Measurements from ENCODE around the gene CNIH3. TPM values are rescaled to one million over a fixed set of nuclear protein-coding genes. Genes with fewer than 3 reads are reported as not detected.
"Not testable (repeated sequence)": the region's sequence is repeated elsewhere in the genome, so short reads cannot be mapped to it uniquely, and the experiment has no call there.

CNIH3 gene
- polyA plus RNA-seq, 4 donors: 0.70 to 2.1 TPM; not detected in 2

DNA sequence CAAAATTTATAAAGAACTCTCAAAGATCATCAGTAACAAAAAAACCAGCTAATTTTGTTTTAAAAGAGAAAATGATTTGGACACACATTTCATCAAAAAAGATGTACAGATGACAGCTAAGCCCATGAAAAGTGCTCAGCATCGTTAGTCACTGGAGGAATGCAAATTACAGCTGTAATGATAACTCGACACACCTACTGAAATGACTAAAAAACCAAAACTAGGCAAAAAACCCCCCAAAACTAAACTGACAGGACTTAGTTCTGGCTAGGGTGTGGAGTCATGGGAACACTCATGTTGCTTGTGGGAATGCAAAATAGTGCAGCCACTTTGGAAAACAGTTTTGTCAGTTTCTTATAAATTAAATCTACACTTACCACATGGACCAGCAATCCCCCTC, 59.5 kb downstream of the CNIH3 start:
- Histone ChIP-seq H3K9me3 (ENCODE audit: control insufficient read depth in 2 of 2, insufficient read depth in 1 of 2, low read depth in 1 of 2, low read length in 1 of 2) (peaks cover 0 to under 1% of the 10 kb centered on the region in 2 donors), H3K36me3 (ENCODE audit: control insufficient read depth in 3 of 3, insufficient read depth in 2 of 3, low read depth in 1 of 3, low read length in 3 of 3) (no peaks in the 10 kb centered on the region), H3K27me3 (ENCODE audit: control insufficient read depth in 3 of 3, insufficient read depth in 3 of 3, low read length in 3 of 3) (no peaks in the 10 kb centered on the region), H3K4me3 (ENCODE audit: low read depth in 1 of 3, low read length in 3 of 3) (no peak overlapping the region), H3K4me1 (ENCODE audit: control insufficient read depth in 3 of 3, insufficient read depth in 2 of 3, low read depth in 1 of 3, low read length in 2 of 3) (no peaks in the 10 kb centered on the region), H3K27ac (ENCODE audit: low read depth in 1 of 3, low read length in 2 of 3) (no peak overlapping the region)
- DNase-seq: no peak
- 59 to 78% (median 64%) methylated on average over 2 of the region's 2 CpGs for WGBS, 3 donors
- FAIRE-seq: no peak

DNA sequence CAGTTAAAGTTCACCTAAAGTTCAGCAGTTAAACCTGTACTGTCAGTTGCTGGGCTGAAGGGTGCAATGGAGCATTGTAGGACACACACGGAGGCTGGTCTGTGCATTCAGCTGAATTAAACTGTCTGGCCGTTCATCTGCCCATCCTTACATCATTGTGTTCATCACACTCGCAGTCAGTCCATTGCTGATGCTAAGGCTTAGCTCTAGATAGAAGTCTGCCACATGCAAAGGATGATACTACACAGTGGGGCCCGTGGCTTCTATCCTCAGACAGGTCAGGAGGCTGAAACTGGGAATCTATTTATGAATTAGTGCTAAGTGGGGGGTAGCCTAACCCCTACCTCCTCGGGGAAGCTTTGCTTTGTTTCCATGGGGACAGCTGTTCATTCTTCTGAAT, 60.4 kb downstream of the CNIH3 start:
- FAIRE-seq: no peak
- Histone ChIP-seq H3K4me1 (ENCODE audit: control insufficient read depth in 3 of 3, insufficient read depth in 2 of 3, low read depth in 1 of 3, low read length in 2 of 3) (no peaks in the 10 kb centered on the region), H3K36me3 (ENCODE audit: control insufficient read depth in 3 of 3, insufficient read depth in 2 of 3, low read depth in 1 of 3, low read length in 3 of 3) (no peaks in the 10 kb centered on the region), H3K4me3 (ENCODE audit: low read depth in 1 of 3, low read length in 3 of 3) (no peak overlapping the region), H3K27ac (ENCODE audit: low read depth in 1 of 3, low read length in 2 of 3) (no peak overlapping the region), H3K9me3 (ENCODE audit: control insufficient read depth in 2 of 2, insufficient read depth in 1 of 2, low read depth in 1 of 2, low read length in 1 of 2) (no peaks in the 10 kb centered on the region), H3K27me3 (ENCODE audit: control insufficient read depth in 3 of 3, insufficient read depth in 3 of 3, low read length in 3 of 3) (no peaks in the 10 kb centered on the region)
- no peak for DNase-seq
- 37 to 58% (median 45%) methylated on average over 5 of the region's 5 CpGs for WGBS, 3 donors

DNA sequence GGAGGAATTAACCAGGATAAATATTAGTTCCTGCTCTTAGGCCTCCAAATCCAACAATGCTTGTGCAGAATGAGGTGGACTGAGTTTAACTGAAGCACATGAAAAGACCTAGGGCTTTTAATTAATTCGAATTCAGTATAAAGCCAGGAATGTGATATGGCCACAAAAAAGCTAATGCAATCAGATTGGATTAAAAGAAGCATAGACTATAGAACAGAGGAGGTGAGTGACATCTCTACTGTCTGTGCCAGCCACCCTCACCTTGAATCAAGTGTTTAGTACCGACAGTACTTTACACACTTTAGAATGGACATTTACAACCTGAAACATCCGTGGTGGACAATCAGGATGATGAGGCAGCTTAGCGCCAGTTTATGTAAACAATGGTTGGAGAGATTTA, 62.1 kb downstream of the CNIH3 start:
- FAIRE-seq: no peak
- Histone ChIP-seq H3K4me3 (ENCODE audit: low read depth in 1 of 3, low read length in 3 of 3) (no peak overlapping the region), H3K27me3 (ENCODE audit: control insufficient read depth in 3 of 3, insufficient read depth in 3 of 3, low read length in 3 of 3) (no peaks in the 10 kb centered on the region), H3K9me3 (ENCODE audit: control insufficient read depth in 2 of 2, insufficient read depth in 1 of 2, low read depth in 1 of 2, low read length in 1 of 2) (no peaks in the 10 kb centered on the region), H3K36me3 (ENCODE audit: control insufficient read depth in 3 of 3, insufficient read depth in 2 of 3, low read depth in 1 of 3, low read length in 3 of 3) (no peaks in the 10 kb centered on the region), H3K27ac (ENCODE audit: low read depth in 1 of 3, low read length in 2 of 3) (no peak overlapping the region), H3K4me1 (ENCODE audit: control insufficient read depth in 3 of 3, insufficient read depth in 2 of 3, low read depth in 1 of 3, low read length in 2 of 3) (no peaks in the 10 kb centered on the region)
- 63 to 77% (median 68%) methylated on average over 4 of the region's 4 CpGs for WGBS, 3 donors
- no peak for DNase-seq

DNA sequence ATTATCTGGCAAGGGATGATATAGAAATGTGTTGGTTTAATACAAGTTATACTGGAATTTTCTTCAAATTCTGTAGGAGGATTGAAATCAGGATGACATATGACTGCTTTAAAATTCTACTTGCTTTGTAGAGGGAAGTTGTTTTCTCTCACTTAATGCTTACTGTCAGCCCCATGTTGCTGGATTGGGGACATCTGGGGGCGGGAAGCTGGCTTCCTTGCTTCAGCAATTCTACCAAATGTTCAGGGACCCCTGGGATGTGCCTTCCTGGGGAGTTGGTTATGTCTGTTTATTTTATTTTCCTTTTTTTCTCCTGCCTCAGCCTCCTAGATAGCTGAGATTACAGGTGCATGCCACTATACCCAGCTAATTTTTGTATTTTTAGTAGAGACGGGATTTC, 63.5 kb downstream of the CNIH3 start:
- no peak overlapping the region for H3K4me3 ChIP-seq (ENCODE audit: low read depth in 1 of 3, low read length in 3 of 3)

DNA sequence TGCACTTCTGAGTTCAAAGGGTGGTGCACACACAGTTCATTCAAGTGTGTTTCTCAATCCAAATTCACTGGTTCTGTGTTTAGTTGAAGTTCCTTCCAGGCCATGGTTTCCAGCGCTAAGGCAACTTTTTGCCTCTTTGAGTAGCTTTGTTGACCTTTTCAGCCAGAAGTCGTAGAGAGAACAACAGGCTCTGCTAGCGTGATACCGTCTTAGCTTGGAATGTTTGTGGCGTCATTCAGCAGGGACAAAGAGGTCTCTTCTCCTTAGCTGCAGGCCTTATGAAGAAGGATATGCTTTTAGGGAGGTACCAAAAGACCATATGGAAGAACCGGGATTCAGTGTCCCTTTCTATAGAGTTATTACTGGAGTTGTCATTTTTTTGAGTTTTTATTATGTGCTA, 65.7 kb downstream of the CNIH3 start:
- no peak overlapping the region for H3K27ac ChIP-seq (ENCODE audit: low read depth in 1 of 3, low read length in 2 of 3)
- WGBS, 3 donors: 81 to 83% (median 83%) methylated on average over 6 of the region's 6 CpGs
- no peaks in the 10 kb centered on the region for H3K9me3 ChIP-seq (ENCODE audit: control insufficient read depth in 2 of 2, insufficient read depth in 1 of 2, low read depth in 1 of 2, low read length in 1 of 2)
- no peaks in the 10 kb centered on the region for H3K27me3 ChIP-seq (ENCODE audit: control insufficient read depth in 3 of 3, insufficient read depth in 3 of 3, low read length in 3 of 3)
- H3K4me1 ChIP-seq (ENCODE audit: control insufficient read depth in 3 of 3, insufficient read depth in 2 of 3, low read depth in 1 of 3, low read length in 2 of 3): no peaks in the 10 kb centered on the region
- FAIRE-seq (no peak), DNase-seq (no peak)
- H3K4me3 ChIP-seq (ENCODE audit: low read depth in 1 of 3, low read length in 3 of 3): no peak overlapping the region
- H3K36me3 ChIP-seq (ENCODE audit: control insufficient read depth in 3 of 3, insufficient read depth in 2 of 3, low read depth in 1 of 3, low read length in 3 of 3): no peaks in the 10 kb centered on the region

More for the DNA sequence above, 63.5 kb downstream of the CNIH3 start:
- H3K27ac ChIP-seq (ENCODE audit: low read depth in 1 of 3, low read length in 2 of 3): no peak overlapping the region
- H3K4me1 ChIP-seq (ENCODE audit: control insufficient read depth in 3 of 3, insufficient read depth in 2 of 3, low read depth in 1 of 3, low read length in 2 of 3): no peaks in the 10 kb centered on the region
- DNase-seq (no peak), FAIRE-seq (no peak)
- 66 to 82% (median 76%) methylated on average over 2 of the region's 2 CpGs for WGBS, 3 donors
- H3K9me3 ChIP-seq (ENCODE audit: control insufficient read depth in 2 of 2, insufficient read depth in 1 of 2, low read depth in 1 of 2, low read length in 1 of 2): no peaks in the 10 kb centered on the region
- H3K27me3 ChIP-seq (ENCODE audit: control insufficient read depth in 3 of 3, insufficient read depth in 3 of 3, low read length in 3 of 3): no peaks in the 10 kb centered on the region
- H3K36me3 ChIP-seq (ENCODE audit: control insufficient read depth in 3 of 3, insufficient read depth in 2 of 3, low read depth in 1 of 3, low read length in 3 of 3): no peaks in the 10 kb centered on the region

DNA sequence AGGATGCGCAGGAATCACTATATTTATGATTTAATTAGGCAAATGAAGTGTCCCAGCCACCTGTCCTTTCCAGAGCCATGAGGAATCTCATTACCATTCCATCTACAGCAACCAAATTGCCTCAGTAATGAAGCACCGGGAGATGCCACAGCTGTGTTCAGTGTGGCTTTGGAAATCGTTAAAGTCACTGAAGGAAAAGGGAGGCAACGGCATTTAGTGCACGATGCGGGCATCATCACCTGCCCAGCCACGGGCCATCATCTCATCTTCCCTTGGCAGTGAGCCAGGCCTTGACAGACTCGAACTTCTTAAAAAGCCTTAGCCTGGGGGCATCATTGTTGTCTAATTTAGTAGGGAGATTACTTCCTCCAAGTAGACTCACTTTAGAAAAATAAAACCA, 67.8 kb downstream of the CNIH3 start:
- Histone ChIP-seq H3K27me3 (ENCODE audit: control insufficient read depth in 3 of 3, insufficient read depth in 3 of 3, low read length in 3 of 3) (no peaks in the 10 kb centered on the region), H3K4me1 (ENCODE audit: control insufficient read depth in 3 of 3, insufficient read depth in 2 of 3, low read depth in 1 of 3, low read length in 2 of 3) (no peaks in the 10 kb centered on the region), H3K4me3 (ENCODE audit: low read depth in 1 of 3, low read length in 3 of 3) (no peak overlapping the region), H3K27ac (ENCODE audit: low read depth in 1 of 3, low read length in 2 of 3) (no peak overlapping the region), H3K9me3 (ENCODE audit: control insufficient read depth in 2 of 2, insufficient read depth in 1 of 2, low read depth in 1 of 2, low read length in 1 of 2) (no peaks in the 10 kb centered on the region), H3K36me3 (ENCODE audit: control insufficient read depth in 3 of 3, insufficient read depth in 2 of 3, low read depth in 1 of 3, low read length in 3 of 3) (no peaks in the 10 kb centered on the region)
- 74 to 80% (median 77%) methylated on average over 8 of the region's 8 CpGs for WGBS, 3 donors
- DNase-seq (no peak), FAIRE-seq (no peak)

DNA sequence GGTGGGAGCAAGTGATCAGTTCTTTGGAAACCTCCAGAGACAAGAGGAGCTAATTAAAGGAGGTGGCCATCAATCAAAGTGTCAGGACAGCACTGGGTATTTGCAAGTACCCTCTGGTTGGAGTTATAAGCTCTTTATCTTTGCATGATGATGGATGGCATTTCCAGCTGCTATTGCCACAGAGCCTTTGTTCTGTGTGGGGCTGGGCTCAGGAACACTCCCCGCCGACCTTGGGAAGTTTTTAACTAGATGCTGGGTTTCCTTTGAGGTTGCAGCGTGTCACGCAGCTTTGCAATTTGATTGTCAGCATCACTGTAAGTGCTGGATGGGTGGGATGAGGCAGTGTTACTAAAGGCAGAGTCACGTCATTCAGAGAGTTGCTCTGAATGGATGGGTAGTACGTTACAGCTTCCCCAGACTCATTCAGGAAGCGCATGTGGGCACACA, 68.9 kb downstream of the CNIH3 start:
- H3K9me3 ChIP-seq (ENCODE audit: control insufficient read depth in 2 of 2, insufficient read depth in 1 of 2, low read depth in 1 of 2, low read length in 1 of 2): no peaks in the 10 kb centered on the region
- FAIRE-seq (no peak), DNase-seq (no peak)
- H3K4me1 ChIP-seq (ENCODE audit: control insufficient read depth in 3 of 3, insufficient read depth in 2 of 3, low read depth in 1 of 3, low read length in 2 of 3): no peaks in the 10 kb centered on the region
- H3K4me3 ChIP-seq (ENCODE audit: low read depth in 1 of 3, low read length in 3 of 3): no peak overlapping the region
- WGBS, 3 donors: 33 to 40% (median 37%) methylated on average over 7 of the region's 7 CpGs
- no peaks in the 10 kb centered on the region for H3K27me3 ChIP-seq (ENCODE audit: control insufficient read depth in 3 of 3, insufficient read depth in 3 of 3, low read length in 3 of 3)
- H3K36me3 ChIP-seq (ENCODE audit: control insufficient read depth in 3 of 3, insufficient read depth in 2 of 3, low read depth in 1 of 3, low read length in 3 of 3): no peaks in the 10 kb centered on the region
- H3K27ac ChIP-seq (ENCODE audit: low read depth in 1 of 3, low read length in 2 of 3): no peak overlapping the region

DNA sequence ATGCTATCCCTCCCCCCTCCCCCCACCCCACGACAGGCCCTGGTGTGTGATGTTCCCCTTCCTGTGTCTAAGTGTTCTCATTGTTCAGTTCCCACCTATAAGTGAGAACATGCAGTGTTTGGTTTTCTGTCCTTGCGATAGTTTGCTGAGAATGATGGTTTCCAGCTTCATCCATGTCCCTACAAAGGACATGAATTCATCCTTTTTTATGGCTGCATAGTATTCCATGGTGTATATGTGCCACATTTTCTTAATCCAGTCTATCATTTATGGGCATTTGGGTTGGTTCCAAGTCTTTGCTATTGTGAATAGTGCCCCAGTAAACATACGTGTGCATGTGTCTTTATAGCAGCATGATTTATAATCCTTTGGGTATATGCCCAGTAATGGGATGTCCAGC, 70.0 kb downstream of the CNIH3 start:
- 44 to 77% (median 71%) methylated on average over 2 to 3 of the region's 3 CpGs for WGBS, 3 donors
- not testable (repeated sequence) for H3K9me3 ChIP-seq (ENCODE audit: control insufficient read depth in 2 of 2, insufficient read depth in 1 of 2, low read depth in 1 of 2, low read length in 1 of 2); H3K4me1 ChIP-seq (ENCODE audit: control insufficient read depth in 3 of 3, insufficient read depth in 2 of 3, low read depth in 1 of 3, low read length in 2 of 3); H3K27me3 ChIP-seq (ENCODE audit: control insufficient read depth in 3 of 3, insufficient read depth in 3 of 3, low read length in 3 of 3); H3K4me3 ChIP-seq (ENCODE audit: low read depth in 1 of 3, low read length in 3 of 3); DNase-seq; H3K27ac ChIP-seq (ENCODE audit: low read depth in 1 of 3, low read length in 2 of 3); FAIRE-seq; H3K36me3 ChIP-seq (ENCODE audit: control insufficient read depth in 3 of 3, insufficient read depth in 2 of 3, low read depth in 1 of 3, low read length in 3 of 3)

DNA sequence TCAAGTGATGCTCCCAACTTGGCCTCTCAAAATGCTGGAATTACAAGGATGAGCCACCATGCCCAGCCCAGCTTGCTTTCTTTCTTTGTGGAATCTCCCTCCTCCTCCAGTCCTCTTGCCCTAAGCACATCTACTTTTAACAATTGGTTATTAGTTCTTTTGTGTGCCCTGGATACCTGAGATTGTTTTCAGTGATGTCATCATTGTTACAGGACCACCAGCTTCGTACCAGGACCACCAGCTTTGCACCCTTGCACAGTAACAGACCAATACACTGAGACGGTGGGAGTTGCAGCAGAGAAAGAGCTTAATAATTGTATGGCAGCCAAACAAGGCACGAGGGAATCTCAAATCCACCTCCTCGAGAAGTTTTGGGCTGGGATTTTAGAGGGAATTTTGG, 71.3 kb downstream of the CNIH3 start:
- H3K4me1 ChIP-seq (ENCODE audit: control insufficient read depth in 3 of 3, insufficient read depth in 2 of 3, low read depth in 1 of 3, low read length in 2 of 3): no peaks in the 10 kb centered on the region
- H3K27ac ChIP-seq (ENCODE audit: low read depth in 1 of 3, low read length in 2 of 3): no peak overlapping the region
- FAIRE-seq (no peak), DNase-seq (no peak)
- H3K9me3 ChIP-seq (ENCODE audit: control insufficient read depth in 2 of 2, insufficient read depth in 1 of 2, low read depth in 1 of 2, low read length in 1 of 2): no peaks in the 10 kb centered on the region
- no peaks in the 10 kb centered on the region for H3K27me3 ChIP-seq (ENCODE audit: control insufficient read depth in 3 of 3, insufficient read depth in 3 of 3, low read length in 3 of 3)
- no peaks in the 10 kb centered on the region for H3K36me3 ChIP-seq (ENCODE audit: control insufficient read depth in 3 of 3, insufficient read depth in 2 of 3, low read depth in 1 of 3, low read length in 3 of 3)
- H3K4me3 ChIP-seq (ENCODE audit: low read depth in 1 of 3, low read length in 3 of 3): no peak overlapping the region
- 65 to 69% (median 66%) methylated on average over 4 of the region's 4 CpGs for WGBS, 3 donors

Data from small intestine (tissue), 7 donors.